Measurements from ENCODE around the gene LRPPRC. TPM values are rescaled to one million over a fixed set of nuclear protein-coding genes. Genes with fewer than 3 reads are reported as not detected.

LRPPRC gene
- total and polyA plus RNA-seq, 5 donors, result 32.0 to 83.6 (median 75.1) TPM

DNA sequence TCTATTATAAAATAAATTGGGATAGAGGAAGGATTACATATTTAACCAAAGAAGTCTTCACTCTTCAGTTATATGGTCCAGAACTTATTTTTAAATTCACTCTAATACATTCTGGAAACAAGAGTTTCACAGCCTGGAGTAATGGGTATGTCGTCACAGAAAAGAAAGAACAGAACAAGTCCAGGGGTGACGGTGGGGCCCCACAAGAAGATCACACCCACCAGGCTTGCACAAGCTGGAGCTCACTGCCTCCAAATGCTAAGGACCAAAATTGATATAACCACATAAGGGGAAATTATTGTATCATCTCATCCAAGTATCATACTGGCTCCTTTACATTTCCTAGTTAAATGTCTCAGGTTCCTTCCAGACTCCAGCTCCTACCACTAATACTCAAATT is 11.3 kb downstream of the LRPPRC start:
- WGBS, result 83% methylated on average over 2 of the region's 2 CpGs
- Histone ChIP-seq H3K27ac (ENCODE audit: low read length) (no peak overlapping the region), H3K4me3 (ENCODE audit: low read length) (no peak overlapping the region), H3K4me1 (ENCODE audit: control insufficient read depth, insufficient read depth, low read length) (no peaks in the 10 kb centered on the region), H3K27me3 (ENCODE audit: control insufficient read depth, insufficient read depth) (no peaks in the 10 kb centered on the region), H3K9me3 (ENCODE audit: control insufficient read depth, low read length) (no peaks in the 10 kb centered on the region)
- no peak for ATAC-seq
- no peak for DNase-seq
- intact Hi-C loops (cut with DNase I), result no loop called here

DNA sequence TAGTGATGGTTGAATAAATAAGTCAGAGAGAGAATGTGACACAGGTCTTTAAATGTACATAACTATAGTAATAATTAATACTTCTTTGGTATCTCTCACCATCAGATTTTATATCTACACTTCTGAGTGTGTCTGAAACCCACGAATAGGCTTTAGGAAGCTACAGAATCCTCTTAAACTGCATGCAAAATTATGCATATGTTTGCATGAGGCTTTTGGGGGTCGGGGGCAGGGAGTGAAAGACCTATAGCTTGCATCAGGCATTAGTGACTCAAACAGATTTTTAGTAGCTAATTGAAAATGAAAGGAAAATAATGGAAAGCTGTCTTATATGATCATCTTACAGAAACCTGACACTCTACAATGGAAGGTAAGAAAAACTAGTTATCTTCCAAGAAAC is 14.9 kb downstream of the LRPPRC start:
- DNase-seq (no peak), ATAC-seq (no peak)
- WGBS, result 88% methylated on average over 2 of the region's 2 CpGs
- Histone ChIP-seq H3K4me3 (ENCODE audit: low read length) (no peak overlapping the region), H3K4me1 (ENCODE audit: control insufficient read depth, insufficient read depth, low read length) (no peaks in the 10 kb centered on the region), H3K27me3 (ENCODE audit: control insufficient read depth, insufficient read depth) (no peaks in the 10 kb centered on the region), H3K27ac (ENCODE audit: low read length) (no peak overlapping the region), H3K9me3 (ENCODE audit: control insufficient read depth, low read length) (no peaks in the 10 kb centered on the region)
- intact Hi-C loops (cut with DNase I), result no loop called here

DNA sequence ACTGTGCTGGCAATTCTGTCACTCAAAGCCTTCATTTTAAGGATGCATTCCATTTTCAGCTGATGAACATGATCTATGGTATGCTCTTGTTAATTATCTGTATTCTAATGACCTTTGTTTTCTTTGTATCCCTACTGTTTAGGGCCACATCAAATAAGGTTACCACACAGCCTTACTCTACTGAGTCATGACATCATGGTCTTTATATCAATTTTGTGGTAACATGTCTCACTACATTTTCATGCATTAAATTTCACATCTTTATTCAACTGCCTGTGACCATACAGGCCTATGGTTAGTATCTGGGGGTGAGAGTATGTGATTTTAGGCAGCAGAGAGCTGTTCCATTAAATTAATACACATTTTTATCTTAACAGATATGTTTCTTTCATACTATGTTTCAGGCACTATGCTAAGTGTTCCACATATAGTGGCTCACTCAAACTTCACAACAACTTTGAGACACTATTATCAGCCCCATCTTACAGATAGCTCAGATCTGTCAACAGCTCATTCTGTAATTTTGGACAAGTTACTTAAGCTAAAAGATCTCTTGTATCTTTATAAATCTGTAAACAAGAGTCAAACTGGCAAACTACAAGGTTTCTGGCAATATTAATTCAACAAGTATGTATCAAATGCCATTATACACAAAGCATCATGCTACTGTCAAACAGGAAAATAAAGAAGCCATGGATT is 18.0 kb downstream of the LRPPRC start:
- H3K4me1 ChIP-seq (ENCODE audit: control insufficient read depth, insufficient read depth, low read length), result no peaks in the 10 kb centered on the region
- no peak for DNase-seq
- no peaks in the 10 kb centered on the region for H3K27me3 ChIP-seq (ENCODE audit: control insufficient read depth, insufficient read depth)
- intact Hi-C loops (cut with DNase I), result no loop called here
- no peak for ATAC-seq
- H3K27ac ChIP-seq (ENCODE audit: low read length), result no peak overlapping the region
- H3K9me3 ChIP-seq (ENCODE audit: control insufficient read depth, low read length), result no peaks in the 10 kb centered on the region
- no peak overlapping the region for H3K4me3 ChIP-seq (ENCODE audit: low read length)

DNA sequence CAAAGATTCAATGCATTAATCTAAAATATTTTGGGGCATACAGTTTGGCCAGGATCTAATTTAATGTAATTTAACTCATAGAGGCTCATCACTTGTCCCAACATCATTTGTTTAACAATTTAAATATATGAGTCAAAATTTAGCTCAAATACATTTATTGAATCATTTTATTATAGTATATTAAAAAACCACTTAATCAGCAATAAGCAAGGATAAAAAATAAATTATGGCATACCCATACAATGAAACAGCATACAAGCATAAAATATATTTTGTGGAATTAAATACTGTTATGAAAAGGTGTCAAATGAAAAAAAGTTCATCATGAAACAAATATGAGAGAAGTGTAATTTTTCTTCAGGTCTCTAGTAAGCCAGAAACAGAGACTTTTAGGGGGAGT is 34.9 kb downstream of the LRPPRC start:
- H3K9me3 ChIP-seq (ENCODE audit: control insufficient read depth, low read length), result no peaks in the 10 kb centered on the region
- intact Hi-C loops (cut with DNase I), result no loop called here
- no peak overlapping the region for H3K4me3 ChIP-seq (ENCODE audit: low read length)
- no peak for DNase-seq
- ATAC-seq, result no peak
- H3K4me1 ChIP-seq (ENCODE audit: control insufficient read depth, insufficient read depth, low read length), result no peaks in the 10 kb centered on the region
- H3K27ac ChIP-seq (ENCODE audit: low read length), result no peak overlapping the region
- no peaks in the 10 kb centered on the region for H3K27me3 ChIP-seq (ENCODE audit: control insufficient read depth, insufficient read depth)

DNA sequence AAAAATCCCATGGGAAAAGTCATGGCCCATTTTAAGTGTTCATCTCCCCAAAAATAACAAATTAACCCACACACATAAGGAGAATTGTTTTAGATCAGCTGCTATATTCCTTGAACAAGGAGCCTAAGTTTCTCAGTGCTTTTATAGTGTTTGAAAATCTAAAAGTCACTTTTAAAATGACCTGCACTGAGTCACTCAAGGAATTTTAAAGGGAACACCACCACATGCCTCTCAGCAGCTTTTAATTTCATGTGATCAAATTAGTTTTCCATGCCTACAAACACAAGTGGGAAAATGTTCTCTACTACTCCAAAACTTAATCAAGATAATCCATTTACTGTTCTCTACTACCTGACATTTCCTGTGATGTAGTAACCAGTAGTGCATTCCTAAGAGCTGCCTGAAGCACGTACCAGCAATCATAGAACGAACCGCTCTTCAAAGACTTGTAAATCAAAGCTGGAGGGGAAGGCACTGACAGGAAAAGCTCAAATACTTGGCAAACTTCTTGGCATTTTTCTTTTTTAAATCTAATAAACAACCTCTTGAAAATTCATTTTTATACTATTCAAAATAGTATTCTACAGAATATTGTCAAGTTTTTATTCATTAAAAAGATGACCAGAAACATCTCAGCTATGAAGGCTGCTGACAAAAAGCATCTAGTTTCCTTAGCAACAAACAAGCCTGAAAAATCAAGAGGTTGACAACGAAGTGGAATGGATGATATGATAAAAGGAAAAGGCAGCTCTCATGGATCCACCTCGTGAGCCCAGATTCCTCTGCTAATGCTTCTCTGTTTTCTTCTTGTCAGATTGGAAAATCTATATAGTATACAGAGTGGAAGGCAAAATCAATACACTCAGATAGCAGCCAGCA is 37.2 kb downstream of the LRPPRC start:
- Histone ChIP-seq H3K27ac (ENCODE audit: low read length) (no peak overlapping the region), H3K4me3 (ENCODE audit: low read length) (no peak overlapping the region), H3K4me1 (ENCODE audit: control insufficient read depth, insufficient read depth, low read length) (no peaks in the 10 kb centered on the region), H3K27me3 (ENCODE audit: control insufficient read depth, insufficient read depth) (no peaks in the 10 kb centered on the region), H3K9me3 (ENCODE audit: control insufficient read depth, low read length) (no peaks in the 10 kb centered on the region)
- ATAC-seq (no peak), DNase-seq (no peak)
- intact Hi-C loops (cut with DNase I), result no loop called here
- 76% methylated on average over 5 of the region's 5 CpGs for WGBS

DNA sequence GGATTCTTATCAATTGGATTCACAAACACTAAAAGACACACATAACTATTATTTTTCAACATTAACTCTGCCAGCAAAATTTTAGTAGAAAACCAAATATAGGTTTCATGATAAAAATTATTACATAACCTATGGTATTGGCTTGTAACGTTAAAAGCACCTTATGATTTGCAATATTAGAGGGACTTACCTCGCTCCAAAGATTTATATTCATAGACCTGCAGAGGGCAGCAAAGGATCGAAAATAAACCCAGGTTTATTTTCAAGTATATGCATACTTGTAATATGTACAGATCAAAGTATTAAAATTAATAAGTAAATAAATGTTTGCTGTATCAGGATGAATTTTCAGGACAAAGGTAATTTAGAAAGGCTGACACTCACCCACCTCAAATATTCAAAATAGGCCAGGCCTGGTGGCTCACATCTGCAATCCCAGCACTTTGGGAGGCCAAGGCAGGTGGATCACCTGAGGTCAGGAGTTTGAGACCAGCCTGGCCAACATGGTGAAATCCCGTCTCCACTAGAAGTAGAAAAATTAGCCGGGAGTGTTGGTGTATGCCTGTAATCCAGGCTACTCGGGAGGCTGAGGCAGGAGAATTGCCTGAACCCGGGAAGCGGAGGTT is 45.3 kb downstream of the LRPPRC start:
- intact Hi-C loops (cut with DNase I), result no loop called here
- 77% methylated on average over 8 of the region's 8 CpGs for WGBS
- Histone ChIP-seq H3K27ac (ENCODE audit: low read length) (no peak overlapping the region), H3K4me3 (ENCODE audit: low read length) (no peak overlapping the region), H3K27me3 (ENCODE audit: control insufficient read depth, insufficient read depth) (no peaks in the 10 kb centered on the region), H3K9me3 (ENCODE audit: control insufficient read depth, low read length) (no peaks in the 10 kb centered on the region), H3K4me1 (ENCODE audit: control insufficient read depth, insufficient read depth, low read length) (no peaks in the 10 kb centered on the region)
- ATAC-seq (no peak), DNase-seq (no peak)

DNA sequence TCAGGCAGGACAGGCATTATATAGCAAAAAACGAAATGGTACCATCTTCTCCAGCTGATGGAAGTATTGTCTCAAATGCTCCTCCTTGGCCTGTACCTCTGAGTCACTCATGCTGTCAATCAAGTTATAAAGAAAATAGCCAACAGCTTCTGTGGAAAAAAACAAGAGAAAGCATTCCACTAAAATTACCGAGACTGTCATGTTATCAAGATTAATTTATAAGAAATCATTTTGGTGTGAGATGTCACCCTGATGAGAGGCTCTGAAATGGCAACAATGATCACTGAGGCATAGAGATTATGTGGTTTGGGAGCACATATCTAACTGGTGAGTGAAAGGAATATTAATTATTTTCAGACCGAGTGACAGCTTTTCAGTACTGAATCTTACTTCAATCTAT is 47.4 kb downstream of the LRPPRC start:
- Histone ChIP-seq H3K4me1 (ENCODE audit: control insufficient read depth, insufficient read depth, low read length) (no peaks in the 10 kb centered on the region), H3K9me3 (ENCODE audit: control insufficient read depth, low read length) (no peaks in the 10 kb centered on the region), H3K27ac (ENCODE audit: low read length) (no peak overlapping the region), H3K27me3 (ENCODE audit: control insufficient read depth, insufficient read depth) (no peaks in the 10 kb centered on the region), H3K4me3 (ENCODE audit: low read length) (no peak overlapping the region)
- DNase-seq (no peak), ATAC-seq (no peak)
- intact Hi-C loops (cut with DNase I), result no loop called here
- 82% methylated on average over 3 of the region's 3 CpGs for WGBS

DNA sequence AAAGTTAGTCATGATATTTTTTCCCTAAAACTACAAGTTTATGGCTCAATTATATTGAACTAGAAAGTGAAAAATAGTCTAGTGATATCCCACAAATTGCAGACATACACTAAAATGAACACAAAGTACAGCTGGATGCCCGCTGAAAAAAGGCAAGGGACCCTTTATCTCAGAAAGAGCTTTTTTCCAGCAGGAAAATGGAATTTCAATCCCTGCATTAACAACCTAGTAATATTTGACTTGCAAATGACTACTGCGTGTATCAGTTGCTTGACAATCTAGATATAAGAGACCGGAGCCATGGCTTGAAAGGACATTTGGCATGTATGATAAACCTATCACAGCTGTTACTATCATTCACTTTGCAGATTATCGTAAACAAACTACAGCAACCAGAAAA is 49.1 kb downstream of the LRPPRC start:
- Histone ChIP-seq H3K27me3 (ENCODE audit: control insufficient read depth, insufficient read depth) (no peaks in the 10 kb centered on the region), H3K27ac (ENCODE audit: low read length) (no peak overlapping the region), H3K4me1 (ENCODE audit: control insufficient read depth, insufficient read depth, low read length) (no peaks in the 10 kb centered on the region), H3K4me3 (ENCODE audit: low read length) (no peak overlapping the region), H3K9me3 (ENCODE audit: control insufficient read depth, low read length) (no peaks in the 10 kb centered on the region)
- 94% methylated on average over 4 of the region's 4 CpGs for WGBS
- DNase-seq, result no peak
- intact Hi-C loops (cut with DNase I), result no loop called here
- no peak for ATAC-seq

DNA sequence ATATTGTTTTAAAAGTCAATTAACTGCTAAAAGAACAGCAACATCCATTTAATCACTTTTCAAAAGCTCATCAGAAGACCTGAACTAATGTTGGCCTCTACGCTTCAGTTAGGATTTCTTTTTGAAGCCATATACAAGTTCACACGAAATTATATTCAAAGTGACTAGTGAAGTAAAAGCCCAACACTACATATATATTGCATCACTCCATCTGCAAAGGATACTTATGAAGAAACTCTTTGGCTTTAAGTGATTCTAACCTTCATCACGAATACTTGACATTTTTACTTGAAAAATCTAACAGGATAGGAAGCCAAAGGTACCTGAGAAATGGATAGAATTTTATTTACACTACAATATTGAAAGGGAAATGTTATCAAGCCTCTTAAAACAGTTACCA is 50.4 kb downstream of the LRPPRC start:
- no peak for DNase-seq
- intact Hi-C loops (cut with DNase I), result no loop called here
- Histone ChIP-seq H3K27me3 (ENCODE audit: control insufficient read depth, insufficient read depth) (no peaks in the 10 kb centered on the region), H3K27ac (ENCODE audit: low read length) (no peak overlapping the region), H3K4me1 (ENCODE audit: control insufficient read depth, insufficient read depth, low read length) (no peaks in the 10 kb centered on the region), H3K4me3 (ENCODE audit: low read length) (no peak overlapping the region), H3K9me3 (ENCODE audit: control insufficient read depth, low read length) (no peaks in the 10 kb centered on the region)
- 95% methylated on average over 3 of the region's 3 CpGs for WGBS
- no peak for ATAC-seq

DNA sequence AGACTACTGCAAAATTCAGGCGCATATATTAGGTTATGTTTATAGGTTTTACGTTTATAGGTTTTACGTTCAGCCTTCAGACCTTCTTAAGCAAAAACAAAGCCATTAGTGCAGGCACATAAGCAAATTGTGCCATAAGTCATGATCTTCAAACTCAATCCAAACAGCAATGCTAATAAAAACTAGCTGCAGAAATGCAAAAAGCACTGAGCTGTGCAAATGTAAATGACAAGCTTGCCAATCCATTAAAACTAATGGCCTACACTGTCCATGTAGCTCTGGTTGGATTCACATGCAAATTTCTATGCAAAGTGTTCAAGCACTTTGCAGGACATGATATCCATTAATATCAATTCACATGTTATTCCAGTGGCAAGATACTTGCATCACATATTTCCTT is 50.9 kb downstream of the LRPPRC start:
- 97% methylated on average over 3 of the region's 3 CpGs for WGBS
- intact Hi-C loops (cut with DNase I), result no loop called here
- Histone ChIP-seq H3K27ac (ENCODE audit: low read length) (no peak overlapping the region), H3K9me3 (ENCODE audit: control insufficient read depth, low read length) (no peaks in the 10 kb centered on the region), H3K4me1 (ENCODE audit: control insufficient read depth, insufficient read depth, low read length) (no peaks in the 10 kb centered on the region), H3K27me3 (ENCODE audit: control insufficient read depth, insufficient read depth) (no peaks in the 10 kb centered on the region), H3K4me3 (ENCODE audit: low read length) (no peak overlapping the region)
- no peak for DNase-seq
- no peak for ATAC-seq

DNA sequence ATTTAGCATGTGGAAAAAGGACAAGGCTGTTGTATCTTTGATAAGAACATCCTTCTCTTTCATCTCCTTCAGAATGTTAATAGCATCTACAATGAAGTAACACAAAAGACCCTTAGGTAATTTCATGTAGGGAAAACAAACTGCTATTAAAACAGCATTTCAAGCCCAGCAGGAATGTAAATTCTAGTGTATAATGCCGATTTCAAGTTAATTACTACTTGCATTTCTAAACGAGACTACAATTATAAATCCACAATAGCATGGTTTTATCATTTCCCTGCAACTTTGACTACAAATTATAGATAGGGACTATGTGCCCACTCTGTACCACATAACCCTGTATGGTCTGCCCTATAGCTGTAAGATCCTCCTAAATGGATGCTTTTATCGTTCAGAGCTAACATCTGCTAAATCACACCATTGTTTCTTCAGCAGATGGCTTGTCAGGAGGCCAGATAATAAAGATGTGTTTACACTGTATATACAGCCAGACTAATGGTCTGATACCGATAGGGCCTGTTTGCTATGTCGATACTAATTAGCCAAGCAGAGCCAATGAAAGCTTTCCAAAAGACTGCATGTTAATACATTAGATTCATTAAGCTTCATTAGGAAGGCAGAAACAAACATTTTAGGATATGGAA is 51.9 kb downstream of the LRPPRC start:
- no peaks in the 10 kb centered on the region for H3K27me3 ChIP-seq (ENCODE audit: control insufficient read depth, insufficient read depth)
- 73% methylated on average over 5 of the region's 5 CpGs for WGBS
- H3K27ac ChIP-seq (ENCODE audit: low read length), result no peak overlapping the region
- DNase-seq (no peak), ATAC-seq (no peak)
- no peaks in the 10 kb centered on the region for H3K9me3 ChIP-seq (ENCODE audit: control insufficient read depth, low read length)
- no peaks in the 10 kb centered on the region for H3K4me1 ChIP-seq (ENCODE audit: control insufficient read depth, insufficient read depth, low read length)
- intact Hi-C loops (cut with DNase I), result no loop called here
- no peak overlapping the region for H3K4me3 ChIP-seq (ENCODE audit: low read length)
